Right ventricle myocardium superior (tissue), 1 donor: ENCODE measurements around the gene GAL3ST1. TPM values are rescaled to one million over a fixed set of nuclear protein-coding genes. Genes with fewer than 3 reads are reported as not detected.
A peak's percentile ranks its signal among the peaks of the same experiment; 100 is the strongest.
"Not testable (repeated sequence)": the region's sequence is repeated elsewhere in the genome, so short reads cannot be mapped to it uniquely, and the experiment has no call there.

ENCODE experiments used
- ATAC-seq: fragments of 200-7000 bp; cut with Tn5 transposase; one replicate; pipeline ENCODE4 v1.9.1; 2020; ENCODE audit warnings: mild to moderate bottlenecking; ENCODE audit not compliant: poor library complexity
- DNase-seq: peaks from one replicate; pipeline ENCODE4 v3.0.0-alpha.2; 2020
- intact Hi-C: fragments of 100-400 bp; cut with DNase I; formaldehyde crosslinking; loops from one replicate; pipeline ENCODE4 v1.11.2; 2022
- total RNA-seq: library from RNA; stranded (reverse); fragmentation: NEBNext Ultra II Directional; extraction: Animal tissue kit (Norgen Biotek cat#: 25700); gene quantifications from one replicate; pipeline ENCODE4 v1.2.1, GENCODE V29; 2021
- donor health status: DM: no; HTN: yes; CAD: no; lungs with severe emphysema.

GAL3ST1 gene
- total RNA-seq, 1 donor from 2014 or later: 0.27 TPM

DNA sequence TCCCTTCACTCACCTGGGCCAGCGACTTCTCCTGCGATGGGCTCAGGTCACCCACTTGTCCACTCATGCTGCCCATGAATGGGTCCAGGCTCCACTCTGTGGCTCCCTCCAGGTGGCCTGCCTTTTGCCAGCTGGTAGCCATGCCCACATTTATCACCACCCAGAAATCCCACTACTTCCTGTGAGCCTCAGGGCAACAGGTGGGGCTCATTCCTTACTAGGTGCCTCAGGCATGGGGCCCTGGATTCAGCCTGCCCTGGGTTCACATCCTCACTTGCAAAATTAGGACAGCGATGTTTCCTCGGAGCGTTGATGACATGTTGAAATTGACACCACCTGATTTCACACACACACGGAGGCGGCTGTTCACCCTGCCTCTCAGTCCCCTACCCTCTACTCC lies 27.8 kb downstream of the GAL3ST1 start, which contains the start of gene SEC14L6:
TSS of gene SEC14L6 (minus strand) at position 126 of the 400 bp plus-strand sequence. CDS start at position 67, 59 bp downstream.
- ATAC-seq (no peak), DNase-seq (peak; percentile 17)
- intact Hi-C loops: no loop called here

DNA sequence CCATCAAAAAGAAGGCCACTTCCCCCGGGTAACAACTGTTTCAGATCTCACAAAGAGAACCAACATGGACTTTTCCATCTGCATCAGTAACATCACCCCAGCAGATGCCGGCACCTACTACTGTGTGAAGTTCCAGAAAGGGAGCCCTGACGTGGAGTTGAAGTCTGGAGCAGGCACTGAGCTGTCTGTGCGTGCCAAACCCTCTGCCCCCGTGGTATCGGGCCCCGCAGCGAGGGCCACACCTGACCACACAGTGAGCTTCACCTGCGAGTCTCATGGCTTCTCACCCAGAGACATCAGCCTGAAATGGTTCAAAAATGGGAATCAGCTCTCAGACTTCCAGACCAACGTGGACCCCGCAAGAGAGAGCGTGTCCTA lies 31.7 kb downstream of the GAL3ST1 start:
- peak; percentile 1 for DNase-seq
- ATAC-seq: no peak

DNA sequence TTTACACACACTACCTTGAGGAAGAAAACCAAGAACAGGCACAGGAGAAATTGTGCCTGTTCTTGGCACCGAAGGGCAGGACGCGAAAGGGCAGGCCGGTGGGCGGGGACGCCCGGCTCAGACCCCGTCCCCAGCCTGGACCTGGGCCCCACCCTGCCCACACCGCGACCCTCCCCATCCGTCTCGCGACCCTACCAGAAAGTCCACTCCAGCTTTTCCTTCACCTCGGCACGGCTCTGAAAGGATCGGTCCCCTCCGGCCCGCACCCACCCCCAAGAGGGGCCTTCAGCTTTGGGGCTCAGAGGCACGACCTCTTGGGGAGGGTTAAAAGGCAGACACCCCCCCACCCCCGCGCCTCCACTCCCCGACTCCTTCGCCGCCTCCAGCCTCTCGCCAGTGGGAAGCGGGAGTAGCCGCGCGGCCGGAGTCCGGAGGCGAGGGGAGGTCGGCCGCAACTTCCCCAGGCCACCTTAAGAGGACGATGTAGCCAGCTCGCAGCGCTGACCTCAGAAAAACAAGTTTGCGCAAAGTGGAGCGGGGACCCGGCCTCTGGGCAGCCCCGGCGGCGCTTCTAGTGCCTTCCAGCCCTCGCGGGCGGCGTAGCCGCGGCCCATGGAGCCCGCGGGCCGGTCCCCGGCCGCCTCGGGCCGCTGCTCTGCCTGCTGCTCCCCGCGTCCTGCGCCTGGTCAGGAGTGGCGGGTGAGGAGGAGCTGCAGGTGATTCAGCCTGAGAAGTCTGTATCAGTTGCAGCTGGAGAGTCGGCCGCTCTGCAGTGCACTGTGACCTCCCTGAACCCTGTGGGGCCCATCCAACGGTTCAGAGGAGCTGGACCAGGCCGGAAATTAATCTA lies 32.3 kb downstream of the GAL3ST1 start:
- intact Hi-C loops: no loop called here
- ATAC-seq (no peak), DNase-seq (peak; percentile 5)

More for the DNA sequence above, 31.7 kb downstream of the GAL3ST1 start:
- intact Hi-C loops: no loop called here

- DNase-seq, intact Hi-C loops, ATAC-seq: not testable (repeated sequence)
Measured at GRCh38 chr22:30541511-30541910, 33.0 kb downstream of the GAL3ST1 start.

DNA sequence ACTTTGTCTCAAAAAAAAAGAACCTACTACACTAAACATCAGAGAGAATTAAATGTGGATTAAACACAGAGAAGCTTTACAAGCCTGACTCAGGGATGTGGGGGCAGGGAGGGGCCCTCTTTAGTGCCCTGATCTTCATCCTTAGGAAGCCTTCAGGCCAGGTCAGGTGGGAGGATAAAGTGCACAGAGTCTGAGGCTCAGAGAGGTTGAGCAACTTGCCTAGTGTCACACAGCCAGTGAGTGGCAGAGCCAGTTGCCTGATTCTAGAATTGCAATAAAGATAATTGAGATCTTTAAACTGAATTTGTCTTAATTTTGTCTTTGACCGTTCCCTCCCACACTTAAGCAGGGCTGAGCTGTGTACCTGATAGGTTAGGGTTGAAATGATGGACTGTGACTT lies 35.1 kb downstream of the GAL3ST1 start:
- DNase-seq: no peak
- intact Hi-C loops: no loop called here
- no peak for ATAC-seq

DNA sequence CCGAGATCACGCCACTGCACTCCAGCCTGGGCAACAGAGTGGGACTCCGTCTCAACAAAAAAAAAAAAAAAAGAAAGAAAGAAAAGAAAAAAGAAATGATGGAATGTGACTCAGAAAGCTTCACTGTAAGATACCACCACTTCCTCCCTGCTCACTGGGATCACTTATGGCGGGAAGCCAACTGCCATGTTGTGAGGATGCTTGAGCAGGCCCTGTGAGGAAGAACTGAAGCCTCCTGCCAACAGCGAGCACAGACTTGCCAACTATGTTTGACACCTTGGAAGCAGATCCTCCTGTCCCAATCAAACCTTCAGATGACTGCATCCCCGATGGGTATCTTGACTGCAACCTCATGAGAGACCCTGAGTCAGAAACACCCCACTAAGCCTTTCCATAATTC lies 36.2 kb downstream of the GAL3ST1 start:
- no peak for ATAC-seq
- intact Hi-C loops: no loop called here
- DNase-seq: no peak

DNA sequence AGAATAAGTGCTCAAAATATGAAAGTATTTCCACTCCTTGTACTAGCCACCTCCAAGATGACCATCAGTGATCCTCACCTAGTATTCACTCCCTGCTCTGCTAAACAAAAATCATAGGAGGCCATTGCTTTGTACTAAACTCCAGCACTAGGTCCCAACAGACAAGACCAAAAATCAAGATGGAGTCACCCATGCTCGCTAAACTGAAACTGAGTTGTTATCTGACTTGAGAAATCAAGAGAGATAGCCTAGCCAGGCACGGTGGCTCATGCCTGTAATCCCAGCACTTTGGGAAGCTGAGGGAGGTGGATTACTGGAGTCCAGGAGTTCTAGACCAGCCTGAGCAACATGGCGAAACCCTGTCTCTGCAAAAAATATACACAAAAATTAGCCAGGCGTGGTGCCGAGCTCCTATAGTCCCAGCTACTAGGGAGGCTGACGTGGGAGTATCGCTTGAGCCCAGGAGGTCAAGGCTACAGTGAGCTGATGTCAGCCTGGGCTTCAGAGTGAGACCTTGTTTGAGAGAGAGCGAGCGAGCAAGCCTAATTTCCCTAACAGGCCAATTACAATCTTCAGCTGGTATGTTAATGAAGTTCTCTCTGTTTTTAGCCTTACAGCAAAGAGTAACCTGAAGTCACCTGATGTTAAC lies 37.3 kb downstream of the GAL3ST1 start:
- ATAC-seq (no peak), DNase-seq (no peak)
- intact Hi-C loops: no loop called here

DNA sequence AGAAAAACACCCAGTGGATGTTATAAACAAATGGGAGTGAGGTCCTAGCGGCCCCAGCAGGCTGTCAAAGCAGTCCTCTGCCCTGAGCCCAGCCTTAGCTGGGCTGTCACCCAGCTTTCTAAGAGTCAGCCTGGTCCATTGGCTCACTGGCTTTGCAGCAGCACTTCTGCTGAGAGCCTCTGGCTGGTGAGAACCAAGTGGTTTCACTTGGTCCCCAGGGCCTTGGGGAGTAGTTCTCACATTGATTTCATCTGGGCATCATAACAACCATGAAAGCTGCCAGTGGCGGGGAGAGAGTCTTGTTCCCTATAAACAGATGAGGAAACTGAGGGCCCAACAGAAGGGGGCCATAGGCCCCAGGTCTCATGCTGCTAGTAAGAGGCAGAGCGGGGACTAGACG lies 39.3 kb downstream of the GAL3ST1 start:
- ATAC-seq (no peak), DNase-seq (no peak)
- intact Hi-C loops: no loop called here

DNA sequence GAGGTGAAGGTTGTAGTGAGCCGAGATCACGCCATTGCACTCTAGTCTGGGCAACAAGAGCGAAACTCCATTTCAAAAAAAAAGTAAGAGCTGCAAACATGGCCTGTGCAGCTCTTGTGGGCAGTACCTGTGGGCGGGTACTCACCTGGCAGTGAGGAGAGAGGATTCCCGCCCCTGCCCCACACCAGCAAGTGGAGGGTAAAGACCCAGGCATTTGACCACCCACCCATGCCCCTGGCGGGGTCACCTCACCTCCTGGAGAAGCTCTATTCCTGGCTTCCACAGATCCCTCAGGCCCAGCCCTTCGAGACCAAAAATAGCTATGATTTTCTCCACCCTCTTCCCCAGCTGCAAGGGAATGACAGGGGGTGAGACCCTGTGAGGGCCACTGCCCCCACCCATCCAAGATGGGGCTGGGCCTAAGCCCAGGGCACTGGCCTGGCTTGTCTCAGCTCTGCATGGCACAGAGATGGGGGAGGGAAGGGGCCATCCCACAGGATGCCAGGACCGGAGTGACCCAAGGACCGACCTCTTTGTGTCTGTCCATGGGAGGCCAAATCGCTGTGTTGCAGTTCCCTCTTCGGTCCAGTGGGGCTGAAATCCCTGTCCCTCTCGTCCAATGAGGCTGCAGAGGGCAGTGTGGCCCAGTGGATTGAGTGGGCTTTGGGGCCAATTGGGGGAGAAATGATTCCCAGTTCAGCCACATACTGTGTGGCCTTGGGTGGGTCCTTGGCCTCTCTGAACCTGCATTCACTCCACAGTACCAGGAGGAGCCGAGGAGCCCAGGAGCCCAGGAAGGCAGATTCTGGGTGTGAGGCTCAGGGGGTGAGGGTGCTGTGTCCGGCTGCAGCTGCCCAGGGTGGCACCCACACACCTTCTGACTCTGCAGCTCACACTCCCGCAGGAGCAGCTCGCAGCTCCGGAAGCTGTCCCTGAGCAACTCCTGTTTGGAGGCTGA lies 42.5 kb downstream of the GAL3ST1 start:
- intact Hi-C loops: no loop called here
- ATAC-seq: no peak
- DNase-seq: no peak

DNA sequence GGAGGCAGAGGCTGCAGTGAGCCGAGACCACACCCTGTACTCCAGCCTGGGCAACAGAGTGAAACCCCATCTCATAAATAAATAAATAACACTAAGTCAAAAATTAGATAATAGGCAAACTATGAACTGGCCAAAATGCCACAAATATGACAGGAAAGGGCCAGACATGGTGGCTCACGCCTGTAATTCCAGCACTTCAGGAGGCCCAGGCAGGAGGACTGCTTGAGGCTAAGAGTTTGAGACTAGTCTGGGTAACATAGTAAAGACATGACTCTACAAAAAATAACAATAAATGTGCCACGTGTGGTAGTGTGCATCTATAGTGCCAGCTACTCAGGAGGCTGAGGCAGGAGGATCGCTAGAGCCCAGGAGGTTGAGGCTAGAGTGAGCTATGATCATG lies 47.8 kb downstream of the GAL3ST1 start:
- no peak for ATAC-seq
- intact Hi-C loops: no loop called here

GRCh38 chr22:30523646-30524489 lies 50.6 kb downstream of the GAL3ST1 start:
- ATAC-seq (no peak), DNase-seq (no peak)
- intact Hi-C loops: no loop called here

More for the DNA sequence above, 47.8 kb downstream of the GAL3ST1 start:
- DNase-seq: no peak

GRCh38 chr22:30521368-30522156 lies 52.9 kb downstream of the GAL3ST1 start:
- ATAC-seq (no peak), DNase-seq (no peak)
- intact Hi-C loops: no loop called here

DNA sequence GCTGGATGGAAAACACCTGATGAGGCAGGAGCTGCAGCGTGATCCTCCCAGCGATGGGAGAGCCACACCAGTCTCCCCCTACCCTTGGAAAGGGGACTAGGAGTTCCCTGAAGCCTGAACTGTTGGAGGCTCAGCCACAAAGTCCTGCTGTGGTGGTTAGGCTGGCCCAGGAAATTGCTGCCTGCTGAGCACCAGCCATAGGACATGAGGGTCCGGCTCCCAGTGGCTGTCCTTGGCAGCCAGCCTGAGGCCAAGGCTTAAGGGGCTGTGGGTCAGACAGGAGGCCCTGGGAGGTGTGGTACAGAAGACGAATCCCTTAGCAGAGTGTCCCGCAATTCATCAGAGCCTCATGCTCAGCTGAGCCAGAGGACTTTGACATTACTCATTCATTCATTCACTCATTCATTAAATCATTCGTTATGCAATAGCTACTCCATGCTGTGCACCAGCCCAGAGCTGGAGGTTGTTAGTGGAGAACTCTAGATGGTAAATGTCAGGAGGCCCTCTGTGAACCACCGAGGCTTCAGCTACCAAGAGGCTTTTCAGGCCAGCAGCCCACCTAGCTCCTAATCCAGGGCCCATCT lies 54.5 kb downstream of the GAL3ST1 start:
- DNase-seq (no peak), ATAC-seq (no peak)
- intact Hi-C loops: no loop called here

DNA sequence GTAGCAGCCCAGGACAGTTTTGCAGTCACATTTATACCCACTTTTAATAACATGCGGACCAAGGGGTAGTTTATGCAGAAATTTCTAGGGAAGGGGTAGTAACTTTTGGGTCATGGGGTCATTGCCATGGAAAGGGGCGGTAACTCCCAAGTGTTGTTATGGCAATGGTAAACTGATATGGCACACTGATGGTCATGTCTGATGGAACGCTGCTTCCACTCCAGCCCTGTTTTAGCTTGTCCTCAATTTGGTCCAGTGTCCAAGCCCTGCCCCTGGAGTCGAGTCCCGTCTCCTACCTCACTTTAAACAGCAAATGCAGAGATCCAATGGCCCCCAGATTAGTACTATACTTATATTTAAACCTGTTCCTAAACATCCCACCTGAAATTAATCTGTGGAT lies 57.7 kb downstream of the GAL3ST1 start:
- DNase-seq (no peak), ATAC-seq (no peak)
- intact Hi-C loops: no loop called here

- intact Hi-C loops: no loop called here
- DNase-seq (no peak), ATAC-seq (no peak)
Measured at GRCh38 chr22:30516273-30516672, 58.2 kb downstream of the GAL3ST1 start.

DNA sequence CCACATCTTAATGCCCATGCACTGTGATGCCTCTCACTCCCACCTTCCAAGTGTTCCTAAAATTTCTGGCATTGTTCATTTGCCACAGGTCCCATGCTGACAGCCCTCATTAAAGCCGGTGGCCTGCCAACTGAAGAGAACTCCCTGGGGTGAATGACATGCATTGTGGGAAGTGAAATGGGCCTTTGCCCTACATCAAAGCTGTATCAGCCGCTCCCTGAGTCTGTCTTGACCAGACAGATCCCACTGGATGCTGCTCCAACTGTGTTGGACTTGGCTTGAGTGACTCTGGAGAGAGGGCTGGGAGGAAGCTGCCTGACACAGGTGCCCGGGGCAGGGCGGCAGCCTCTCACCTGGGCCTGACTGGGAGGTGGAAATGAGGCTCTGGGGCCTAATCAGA lies 60.2 kb downstream of the GAL3ST1 start:
- ATAC-seq (no peak), DNase-seq (no peak)
- intact Hi-C loops: no loop called here

DNA sequence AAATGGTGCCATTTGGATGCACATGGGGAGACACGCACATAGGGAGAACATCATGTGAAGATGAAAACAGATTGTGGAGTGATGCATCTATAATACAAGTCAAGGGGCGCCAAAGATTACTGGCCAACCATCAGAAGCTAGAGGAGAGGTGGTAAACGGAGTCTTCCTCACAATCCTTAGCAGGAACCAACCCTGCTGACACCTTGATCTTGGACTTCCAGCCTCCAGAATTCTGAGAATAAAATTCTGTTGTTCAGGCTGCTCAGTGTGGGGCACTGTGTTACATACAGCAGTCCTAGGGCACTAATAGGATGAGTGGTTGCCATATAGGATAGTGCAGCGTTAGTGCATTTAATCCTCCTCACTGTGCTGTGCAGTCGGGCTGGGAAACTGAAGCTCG lies 61.0 kb downstream of the GAL3ST1 start:
- no peak for DNase-seq
- ATAC-seq: no peak
- intact Hi-C loops: no loop called here
